ENCODE data around the gene RPL13A.
A peak's percentile ranks its signal among the peaks of the same experiment; 100 is the strongest.

DNA sequence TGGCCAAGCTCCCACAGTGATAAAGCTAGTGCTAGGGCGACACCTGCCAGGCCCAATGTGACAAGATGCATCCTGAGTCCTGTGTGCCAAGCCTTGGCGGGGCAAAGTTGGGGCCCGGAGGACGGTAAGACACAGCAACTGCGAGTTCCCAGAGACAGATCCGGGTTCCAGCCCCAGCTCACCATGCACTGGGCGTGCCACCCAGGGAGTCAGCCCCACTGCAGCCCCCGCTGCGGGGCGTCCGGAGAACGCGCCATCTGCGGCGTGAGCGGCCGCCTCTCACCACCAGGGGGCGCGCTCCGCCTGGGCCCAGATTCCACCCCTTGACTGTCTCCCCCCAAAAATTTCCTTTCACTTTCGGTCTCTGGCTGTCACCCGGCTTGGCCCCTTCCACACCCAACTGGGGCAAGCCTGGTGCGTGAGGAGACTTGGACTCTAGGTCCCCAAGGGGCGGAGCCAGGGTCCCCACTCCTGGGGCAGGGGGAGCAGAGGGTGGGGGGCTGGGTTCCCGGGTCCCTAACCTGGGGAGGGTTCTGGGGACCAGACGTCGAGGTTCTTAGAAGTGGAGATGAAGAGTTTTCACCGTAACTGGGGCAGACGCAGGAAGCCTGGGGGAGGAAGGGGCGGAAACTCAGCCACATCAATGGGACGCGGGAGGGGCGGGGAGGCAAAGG lies 13.4 kb upstream of the RPL13A start, which contains the start of gene FLT3LG:
- TF ChIP-seq POLR2A (IDR thresholded peaks at IDR 0.05): no peak
- TF ChIP-seq EP300 (IDR thresholded peaks at IDR 0.05): no peak
- peak; percentile 97 to 100 (median 97) for TF ChIP-seq CTCF (IDR thresholded peaks at IDR 0.05)

Data from ovary (tissue), 3 donors.